Thyroid gland (tissue), 4 donors: ENCODE measurements around the gene STK32B.

ENCODE experiments used
- POLR2A ChIP-seq, 2 donors: fragments of 450-650 bp; IDR thresholded peaks; one replicate each; pipeline ENCODE4 v1.6.1; 2017; ENCODE audit warnings: antibody characterized with exemption in 2 of 2, mild to moderate bottlenecking in 2 of 2, moderate library complexity in 1 of 2
- TF ChIP-seq, protein P1 (sequence below), 6 experiments: fragments of 200-600 bp in 3 of 6; fragments of 450-650 bp in 3 of 6; sonication (generic) in 3 of 6; IDR thresholded peaks; one replicate each; pipeline ENCODE4 v1.5.1; 2016 to 2019; ENCODE audit warnings: antibody characterized with exemption in 6 of 6, mild to moderate bottlenecking in 2 of 6, inconsistent platforms in 1 of 6, moderate library complexity in 1 of 6

DNA sequence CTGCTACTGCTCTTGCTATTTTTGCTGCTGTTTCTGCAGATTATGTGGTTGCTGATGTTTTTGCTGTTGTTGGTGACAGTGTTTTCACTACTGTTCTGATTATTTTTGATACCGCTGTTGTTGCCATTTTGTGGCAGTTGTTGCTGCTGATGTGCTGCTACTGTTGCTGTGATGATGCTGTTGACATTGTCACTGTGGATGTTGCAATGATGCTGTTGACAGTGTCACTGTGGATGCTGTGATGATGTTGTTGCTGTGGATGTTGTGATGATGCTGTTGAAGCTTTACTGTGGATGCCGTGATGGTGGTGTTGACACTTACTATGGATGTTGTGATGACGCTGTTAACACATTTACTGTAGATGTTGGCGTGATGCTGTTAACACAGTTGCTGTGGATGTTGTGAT lies 476.8 kb downstream of the STK32B start:
- no peak for TF ChIP-seq POLR2A (IDR thresholded peaks at IDR 0.05)
- TF ChIP-seq, protein P1, sequence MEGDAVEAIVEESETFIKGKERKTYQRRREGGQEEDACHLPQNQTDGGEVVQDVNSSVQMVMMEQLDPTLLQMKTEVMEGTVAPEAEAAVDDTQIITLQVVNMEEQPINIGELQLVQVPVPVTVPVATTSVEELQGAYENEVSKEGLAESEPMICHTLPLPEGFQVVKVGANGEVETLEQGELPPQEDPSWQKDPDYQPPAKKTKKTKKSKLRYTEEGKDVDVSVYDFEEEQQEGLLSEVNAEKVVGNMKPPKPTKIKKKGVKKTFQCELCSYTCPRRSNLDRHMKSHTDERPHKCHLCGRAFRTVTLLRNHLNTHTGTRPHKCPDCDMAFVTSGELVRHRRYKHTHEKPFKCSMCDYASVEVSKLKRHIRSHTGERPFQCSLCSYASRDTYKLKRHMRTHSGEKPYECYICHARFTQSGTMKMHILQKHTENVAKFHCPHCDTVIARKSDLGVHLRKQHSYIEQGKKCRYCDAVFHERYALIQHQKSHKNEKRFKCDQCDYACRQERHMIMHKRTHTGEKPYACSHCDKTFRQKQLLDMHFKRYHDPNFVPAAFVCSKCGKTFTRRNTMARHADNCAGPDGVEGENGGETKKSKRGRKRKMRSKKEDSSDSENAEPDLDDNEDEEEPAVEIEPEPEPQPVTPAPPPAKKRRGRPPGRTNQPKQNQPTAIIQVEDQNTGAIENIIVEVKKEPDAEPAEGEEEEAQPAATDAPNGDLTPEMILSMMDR (IDR thresholded peaks at IDR 0.05): no peak
